Muscle layer of colon (tissue), 2 donors: ENCODE measurements around the gene HSPA12A.

Experiments
- H3K27ac ChIP-seq: one replicate; pipeline ENCODE4 v1.7.0; 2013; ENCODE audit warnings: low read depth, mild to moderate bottlenecking, low read length, moderate library complexity
- H3K27me3 ChIP-seq, 2 donors: one replicate each; pipeline ENCODE4 v1.7.0; 2013; ENCODE audit warnings: low read length in 2 of 2, mild to moderate bottlenecking in 2 of 2; ENCODE audit not compliant: insufficient read depth in 2 of 2, control insufficient read depth in 1 of 2
- H3K36me3 ChIP-seq: one replicate; pipeline ENCODE4 v1.7.0; 2013; ENCODE audit warnings: mild to moderate bottlenecking, low read length; ENCODE audit not compliant: insufficient read depth
- H3K4me1 ChIP-seq: one replicate; pipeline ENCODE4 v1.7.0; 2013; ENCODE audit warnings: mild to moderate bottlenecking, low read length; ENCODE audit not compliant: insufficient read depth
- H3K4me3 ChIP-seq, 2 donors: one replicate each; pipeline ENCODE4 v1.7.0; 2013; ENCODE audit warnings: low read length in 2 of 2, low read depth in 1 of 2, mild to moderate bottlenecking in 1 of 2, moderate library complexity in 1 of 2
- H3K9ac ChIP-seq: one replicate; pipeline ENCODE4 v1.7.0; 2013; ENCODE audit warnings: low read length
- H3K9me3 ChIP-seq: one replicate; pipeline ENCODE4 v1.7.0; 2013; ENCODE audit warnings: mild to moderate bottlenecking, low read length
- donor health status: abdominal sarcoma.
- donor health status: Adenocarcinoma of cecum.

Gene HSPA12A

GRCh38 chr10:116631871-116632295 lies 110.5 kb downstream of the HSPA12A start:
- H3K4me3 ChIP-seq, result no peak overlapping the region
- peaks cover 4 to 9% of the 10 kb centered on the region in 2 donors for H3K27me3 ChIP-seq
- no peaks in the 10 kb centered on the region for H3K4me1 ChIP-seq
- no peaks in the 10 kb centered on the region for H3K36me3 ChIP-seq
- no peak overlapping the region for H3K9ac ChIP-seq
- H3K9me3 ChIP-seq, result no peaks in the 10 kb centered on the region
- H3K27ac ChIP-seq, result no peak overlapping the region

GRCh38 chr10:116630020-116630419 lies 112.3 kb downstream of the HSPA12A start:
- H3K9ac ChIP-seq, result no peak overlapping the region
- no peak overlapping the region for H3K4me3 ChIP-seq
- no peaks in the 10 kb centered on the region for H3K9me3 ChIP-seq
- H3K27ac ChIP-seq, result no peak overlapping the region
- no peaks in the 10 kb centered on the region for H3K4me1 ChIP-seq
- H3K36me3 ChIP-seq, result no peaks in the 10 kb centered on the region
- peaks cover 10 to 14% of the 10 kb centered on the region in 2 donors for H3K27me3 ChIP-seq

GRCh38 chr10:116629340-116629739 lies 113.0 kb downstream of the HSPA12A start:
- no peaks in the 10 kb centered on the region for H3K36me3 ChIP-seq
- no peak overlapping the region for H3K9ac ChIP-seq
- no peaks in the 10 kb centered on the region for H3K9me3 ChIP-seq

GRCh38 chr10:116627386-116627933 lies 114.9 kb downstream of the HSPA12A start:
- Histone ChIP-seq H3K27me3 (peaks cover 10 to 14% of the 10 kb centered on the region in 2 donors), H3K4me3 (peak overlapping the region in 1 of 2 donors; percentile 14), H3K9ac (no peak overlapping the region), H3K36me3 (no peaks in the 10 kb centered on the region), H3K9me3 (no peaks in the 10 kb centered on the region), H3K4me1 (no peaks in the 10 kb centered on the region), H3K27ac (no peak overlapping the region)

More at GRCh38 chr10:116629340-116629739, 113.0 kb downstream of the HSPA12A start:
- Histone ChIP-seq H3K27me3 (peaks cover 10 to 14% of the 10 kb centered on the region in 2 donors), H3K27ac (no peak overlapping the region), H3K4me1 (no peaks in the 10 kb centered on the region), H3K4me3 (no peak overlapping the region)

GRCh38 chr10:116626815-116627214 lies 115.6 kb downstream of the HSPA12A start:
- no peaks in the 10 kb centered on the region for H3K36me3 ChIP-seq
- no peaks in the 10 kb centered on the region for H3K4me1 ChIP-seq
- H3K27me3 ChIP-seq, result peaks cover 10 to 14% of the 10 kb centered on the region in 2 donors
- no peak overlapping the region for H3K4me3 ChIP-seq
- no peak overlapping the region for H3K9ac ChIP-seq
- H3K9me3 ChIP-seq, result no peaks in the 10 kb centered on the region
- H3K27ac ChIP-seq, result no peak overlapping the region

GRCh38 chr10:116625845-116626244 lies 116.5 kb downstream of the HSPA12A start:
- H3K9ac ChIP-seq, result no peak overlapping the region
- H3K4me3 ChIP-seq, result no peak overlapping the region
- no peaks in the 10 kb centered on the region for H3K4me1 ChIP-seq
- no peaks in the 10 kb centered on the region for H3K36me3 ChIP-seq
- H3K27me3 ChIP-seq, result peaks cover 10 to 14% of the 10 kb centered on the region in 2 donors
- H3K27ac ChIP-seq, result no peak overlapping the region
- no peaks in the 10 kb centered on the region for H3K9me3 ChIP-seq

GRCh38 chr10:116621934-116622655 lies 120.3 kb downstream of the HSPA12A start:
- Histone ChIP-seq H3K9ac (no peak overlapping the region), H3K4me1 (no peaks in the 10 kb centered on the region), H3K9me3 (no peaks in the 10 kb centered on the region), H3K36me3 (no peaks in the 10 kb centered on the region), H3K4me3 (no peak overlapping the region), H3K27me3 (peaks cover 3 to 12% of the 10 kb centered on the region in 2 donors), H3K27ac (no peak overlapping the region)

- no peaks in the 10 kb centered on the region for H3K4me1 ChIP-seq
- no peak overlapping the region for H3K4me3 ChIP-seq
- H3K27me3 ChIP-seq, result peaks cover 0 to 5% of the 10 kb centered on the region in 2 donors
- no peak overlapping the region for H3K9ac ChIP-seq
- H3K9me3 ChIP-seq, result no peaks in the 10 kb centered on the region
- no peak overlapping the region for H3K27ac ChIP-seq
- H3K36me3 ChIP-seq, result no peaks in the 10 kb centered on the region
Measured at GRCh38 chr10:116621476-116621875, 120.9 kb downstream of the HSPA12A start.
